Stimulated activated CD4-positive, alpha-beta T cell treated with anti-CD3 and anti-CD28 coated beads, Interleukin-12 subunit alpha, Interleukin-12 subunit beta, amount 100 ng/mL, for 48 hours (primary cell): ENCODE measurements around the gene ZDHHC8.

Experiments used
- DNase-seq, 3 donors: peaks; one replicate each; pipeline ENCODE4 v3.0.0-alpha.2; 2020; ENCODE audit warnings: low read depth in 2 of 3, low spot score in 1 of 3

ZDHHC8 gene, protein sequence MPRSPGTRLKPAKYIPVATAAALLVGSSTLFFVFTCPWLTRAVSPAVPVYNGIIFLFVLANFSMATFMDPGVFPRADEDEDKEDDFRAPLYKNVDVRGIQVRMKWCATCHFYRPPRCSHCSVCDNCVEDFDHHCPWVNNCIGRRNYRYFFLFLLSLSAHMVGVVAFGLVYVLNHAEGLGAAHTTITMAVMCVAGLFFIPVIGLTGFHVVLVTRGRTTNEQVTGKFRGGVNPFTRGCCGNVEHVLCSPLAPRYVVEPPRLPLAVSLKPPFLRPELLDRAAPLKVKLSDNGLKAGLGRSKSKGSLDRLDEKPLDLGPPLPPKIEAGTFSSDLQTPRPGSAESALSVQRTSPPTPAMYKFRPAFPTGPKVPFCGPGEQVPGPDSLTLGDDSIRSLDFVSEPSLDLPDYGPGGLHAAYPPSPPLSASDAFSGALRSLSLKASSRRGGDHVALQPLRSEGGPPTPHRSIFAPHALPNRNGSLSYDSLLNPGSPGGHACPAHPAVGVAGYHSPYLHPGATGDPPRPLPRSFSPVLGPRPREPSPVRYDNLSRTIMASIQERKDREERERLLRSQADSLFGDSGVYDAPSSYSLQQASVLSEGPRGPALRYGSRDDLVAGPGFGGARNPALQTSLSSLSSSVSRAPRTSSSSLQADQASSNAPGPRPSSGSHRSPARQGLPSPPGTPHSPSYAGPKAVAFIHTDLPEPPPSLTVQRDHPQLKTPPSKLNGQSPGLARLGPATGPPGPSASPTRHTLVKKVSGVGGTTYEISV

DNA sequence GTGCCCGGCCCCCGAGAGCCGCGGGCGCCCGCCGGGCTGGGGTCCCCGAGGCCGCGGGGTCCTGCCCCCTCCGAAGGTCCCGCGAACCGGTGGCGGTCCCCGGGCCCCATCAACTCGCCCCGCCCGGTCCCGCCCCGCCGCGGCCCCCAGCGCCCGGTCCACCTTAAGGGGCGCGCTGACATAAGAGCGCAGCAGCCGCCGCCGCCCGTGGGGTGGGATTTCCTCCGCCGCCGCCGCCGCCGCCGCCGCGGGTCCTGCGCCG lies at the start of gene ZDHHC8:
Gene ZDHHC8, plus strand, starts transcription at position 208 of the 262 bp plus-strand sequence. CDS start 144 bp downstream, outside the sequence.
- DNase-seq: peak in 1 of 3 donors; percentile 37

DNA sequence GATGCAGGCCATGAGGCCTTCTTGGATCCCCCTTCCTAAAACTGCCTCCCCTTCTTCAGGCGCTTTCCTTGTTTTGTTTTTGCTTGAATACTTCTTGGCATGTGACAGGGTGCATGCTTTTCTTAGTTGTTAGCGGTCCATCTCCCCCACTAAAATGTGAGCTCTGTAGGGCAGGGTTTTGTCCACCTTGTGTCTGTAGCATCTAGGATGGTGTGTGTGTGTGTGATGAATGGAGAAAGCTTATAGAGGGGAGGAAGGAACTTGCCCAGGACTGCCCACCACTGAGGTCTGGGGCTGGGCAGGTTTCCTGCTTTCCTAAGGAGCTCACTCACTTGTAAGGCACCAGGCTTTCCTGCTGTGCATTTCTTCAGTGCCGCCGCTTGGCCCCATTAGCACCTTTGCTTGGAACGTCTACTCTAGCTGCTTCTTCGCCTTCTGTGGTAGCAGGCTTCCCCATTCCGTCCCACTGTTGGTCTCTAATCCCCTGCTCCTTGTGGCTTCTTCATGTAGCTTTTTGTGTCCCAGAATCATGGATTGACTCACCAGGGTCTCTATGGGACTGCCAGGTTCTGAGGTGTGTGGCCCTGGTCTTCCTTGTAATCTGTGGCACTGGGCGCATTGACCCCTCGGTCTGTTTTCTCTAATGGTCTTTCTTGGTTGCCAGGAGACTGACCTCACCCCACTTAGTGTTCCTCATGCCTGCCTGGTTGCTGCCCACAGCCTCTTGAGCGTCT lies 48.3 kb upstream of the ZDHHC8 start:
- DNase-seq: no peak

DNA sequence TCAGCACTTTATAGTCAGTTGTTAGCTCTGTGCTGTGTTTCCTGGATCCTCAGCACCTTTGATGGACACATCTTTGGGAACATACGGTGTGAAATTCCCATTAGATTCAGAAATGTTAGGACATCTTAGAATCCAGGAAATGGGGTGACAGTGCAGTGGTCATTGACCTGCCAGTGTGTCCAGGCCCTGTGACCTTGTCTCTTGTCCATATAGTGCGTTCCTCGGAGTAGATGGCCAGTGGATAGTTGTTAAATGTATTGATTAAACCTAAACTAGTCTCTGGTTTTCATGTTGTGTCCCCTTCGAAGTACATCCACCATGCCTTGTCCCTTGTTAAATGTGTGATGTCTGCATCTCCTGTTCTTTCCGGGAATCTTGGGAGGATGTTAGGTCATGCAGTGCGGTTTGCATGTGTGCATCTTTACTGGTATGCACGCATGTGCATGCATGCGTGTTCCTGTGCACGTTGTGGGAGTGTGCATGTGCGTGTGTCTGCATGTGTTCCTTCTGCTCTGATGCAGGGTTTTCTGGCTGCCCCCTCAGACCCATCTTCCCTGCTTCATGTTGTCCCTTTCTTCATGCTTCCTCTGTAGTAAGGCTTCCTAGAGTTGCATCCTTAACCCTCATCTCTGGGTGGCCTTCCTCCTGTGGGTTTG lies 47.6 kb upstream of the ZDHHC8 start:
- no peak for DNase-seq

DNA sequence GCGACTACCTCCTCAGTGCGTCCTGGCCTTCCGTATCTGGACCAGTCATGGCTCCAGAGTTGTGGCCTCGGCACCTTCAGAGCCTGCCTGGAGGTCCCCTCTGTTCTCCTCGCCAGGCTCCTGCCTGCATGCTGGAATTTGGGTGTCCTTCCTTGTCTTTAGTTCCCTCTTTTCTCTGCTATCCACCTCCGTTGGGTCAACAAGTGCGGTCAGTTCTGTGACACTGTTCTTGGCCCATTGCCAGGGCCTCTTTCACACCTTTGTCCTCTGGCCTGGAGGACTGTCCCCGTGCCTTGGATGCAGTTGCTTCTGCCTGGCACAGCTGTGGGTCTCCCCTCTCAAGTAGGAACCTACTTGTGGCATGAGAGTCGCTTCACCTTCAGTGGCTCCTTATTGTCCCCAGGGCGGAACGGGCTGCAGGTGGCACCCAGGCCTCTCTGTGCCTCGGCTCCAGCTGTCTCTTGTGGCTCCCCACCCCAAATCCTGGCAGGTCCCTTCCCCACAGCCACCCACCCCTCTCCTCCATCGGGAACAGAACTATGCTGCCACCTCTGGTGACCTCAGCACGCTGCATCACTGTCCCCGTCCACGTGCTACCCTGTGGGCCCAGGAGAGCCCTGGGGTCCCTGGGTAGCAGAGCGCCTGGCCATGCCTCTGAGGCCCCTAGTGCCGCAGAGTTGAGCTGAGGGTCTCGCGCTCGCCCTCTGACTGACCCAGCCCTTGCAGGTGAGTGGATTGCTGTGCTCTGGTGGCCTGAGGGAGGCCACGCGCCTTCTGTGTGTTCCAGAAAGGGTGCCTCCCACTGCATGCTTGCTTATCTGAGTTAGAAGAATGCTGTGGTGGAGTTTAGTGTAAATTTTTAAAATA lies 46.8 kb upstream of the ZDHHC8 start:
- DNase-seq: no peak

DNA sequence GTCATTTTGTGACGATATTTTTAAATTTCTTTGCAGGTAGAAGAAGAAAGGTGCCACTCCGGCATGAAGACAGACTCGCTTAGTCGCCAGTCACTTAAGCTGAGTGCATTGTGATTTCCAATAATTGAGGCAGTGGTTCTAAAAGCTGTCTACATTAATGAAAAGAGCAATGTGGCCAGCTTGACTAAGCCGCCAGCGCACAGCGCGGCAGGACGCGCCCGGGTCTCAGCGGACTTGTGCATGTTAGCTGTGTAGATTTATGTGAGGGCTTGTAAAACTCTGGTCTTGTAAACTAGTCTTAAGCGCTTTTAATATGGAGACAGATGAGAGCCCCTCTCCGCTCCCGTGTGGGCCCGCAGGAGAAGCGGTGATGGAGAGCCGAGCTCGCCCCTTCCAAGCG lies 46.0 kb upstream of the ZDHHC8 start:
- no peak for DNase-seq

DNA sequence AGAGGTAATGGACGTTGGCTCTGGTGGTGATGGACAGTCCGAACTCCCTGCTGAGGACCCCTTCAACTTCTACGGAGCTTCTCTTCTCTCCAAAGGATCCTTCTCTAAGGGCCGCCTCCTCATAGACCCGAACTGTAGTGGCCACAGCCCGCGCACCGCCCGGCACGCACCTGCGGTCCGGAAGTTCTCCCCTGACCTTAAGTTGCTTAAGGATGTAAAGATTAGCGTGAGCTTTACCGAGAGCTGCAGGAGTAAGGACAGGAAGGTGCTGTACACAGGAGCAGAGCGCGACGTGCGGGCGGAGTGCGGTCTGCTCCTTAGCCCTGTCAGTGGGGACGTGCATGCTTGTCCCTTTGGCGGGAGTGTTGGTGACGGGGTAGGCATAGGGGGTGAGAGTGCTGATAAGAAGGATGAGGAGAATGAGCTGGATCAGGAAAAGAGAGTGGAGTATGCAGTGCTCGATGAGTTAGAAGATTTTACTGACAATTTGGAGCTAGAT lies 45.5 kb upstream of the ZDHHC8 start:
- no peak for DNase-seq

DNA sequence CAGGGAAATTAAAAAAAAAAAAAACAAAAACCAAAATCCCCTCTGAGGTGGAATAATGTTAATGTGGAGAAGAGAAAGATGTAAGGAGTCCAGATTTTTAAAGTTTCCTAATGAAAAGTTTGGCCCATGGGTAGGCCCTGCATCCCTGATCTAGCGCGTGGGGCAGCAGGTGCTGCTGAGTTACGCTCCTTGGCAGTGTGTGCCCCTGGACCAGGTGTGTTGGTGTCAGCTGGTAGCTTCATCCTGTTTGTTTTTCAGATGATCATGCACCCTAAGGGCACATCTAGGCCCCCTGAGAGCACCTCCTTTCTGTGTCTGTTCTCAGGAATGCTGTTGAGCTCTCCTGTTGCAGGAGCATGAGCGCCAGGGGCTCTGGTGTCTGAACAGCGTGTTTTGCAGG lies 44.8 kb upstream of the ZDHHC8 start:
- DNase-seq: no peak

DNA sequence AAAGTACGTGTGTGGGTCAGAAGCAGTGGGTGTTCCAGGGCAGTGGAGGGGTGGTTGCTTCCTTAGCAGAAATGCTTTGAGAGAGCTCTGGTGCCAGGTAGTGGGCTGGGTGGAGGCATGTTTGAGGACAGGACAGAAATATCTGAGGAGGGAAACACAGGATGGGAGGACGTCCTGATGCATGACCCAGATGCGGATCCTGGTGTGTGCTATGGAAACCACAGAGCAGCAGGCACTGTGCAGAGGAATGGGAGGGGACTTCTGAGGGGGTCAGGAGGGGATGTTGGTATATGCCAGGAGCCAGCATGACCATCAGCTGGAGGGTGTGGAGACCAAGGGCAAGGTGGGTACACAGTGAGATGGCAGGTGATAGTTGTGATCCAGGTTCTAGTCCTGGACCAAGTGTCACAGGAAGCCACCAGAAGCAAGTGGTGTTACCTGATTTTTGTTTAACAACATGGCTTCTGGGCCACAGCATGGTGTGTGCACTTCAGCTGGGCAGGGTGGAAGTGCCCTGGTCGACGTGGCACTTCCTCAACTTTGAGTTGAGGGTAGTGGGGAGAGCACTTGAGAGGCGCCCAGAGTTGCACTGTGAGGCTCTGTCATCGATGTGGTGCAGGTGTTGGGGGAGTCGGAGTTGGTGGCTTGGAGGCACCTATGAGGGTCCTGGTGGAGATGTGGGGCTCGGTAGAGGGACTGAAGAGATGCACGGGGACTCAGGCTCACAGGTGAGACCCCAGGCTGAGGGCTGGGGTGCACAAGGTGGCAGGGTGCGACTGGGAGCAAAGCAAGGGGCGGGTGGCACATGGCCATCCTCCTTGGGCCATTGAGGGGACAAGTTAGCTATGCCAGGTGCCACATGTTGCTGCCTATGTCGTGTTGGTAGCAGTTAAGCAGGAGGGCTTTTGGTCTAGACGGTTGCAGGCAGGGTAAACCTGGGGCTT lies 44.0 kb upstream of the ZDHHC8 start:
- DNase-seq: no peak

DNA sequence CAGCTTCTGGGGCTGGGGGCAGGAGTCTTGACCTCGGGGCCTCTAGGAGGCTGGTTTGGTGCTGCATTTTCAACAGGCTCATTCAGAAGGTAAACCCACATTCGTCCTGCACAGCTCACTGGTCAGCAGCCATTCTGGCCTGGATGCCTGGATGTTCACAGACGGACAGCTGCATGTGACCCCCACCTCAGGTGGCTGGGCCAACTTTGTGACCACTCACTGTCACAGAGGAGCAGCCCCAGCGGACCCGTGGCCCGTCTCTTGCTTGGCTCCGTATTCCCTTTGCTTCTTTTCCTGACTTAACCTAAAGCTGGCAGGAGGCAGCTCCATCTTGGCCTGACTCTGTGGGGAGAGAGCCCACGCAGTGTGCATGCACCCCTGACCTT lies 43.3 kb upstream of the ZDHHC8 start:
- DNase-seq: no peak

DNA sequence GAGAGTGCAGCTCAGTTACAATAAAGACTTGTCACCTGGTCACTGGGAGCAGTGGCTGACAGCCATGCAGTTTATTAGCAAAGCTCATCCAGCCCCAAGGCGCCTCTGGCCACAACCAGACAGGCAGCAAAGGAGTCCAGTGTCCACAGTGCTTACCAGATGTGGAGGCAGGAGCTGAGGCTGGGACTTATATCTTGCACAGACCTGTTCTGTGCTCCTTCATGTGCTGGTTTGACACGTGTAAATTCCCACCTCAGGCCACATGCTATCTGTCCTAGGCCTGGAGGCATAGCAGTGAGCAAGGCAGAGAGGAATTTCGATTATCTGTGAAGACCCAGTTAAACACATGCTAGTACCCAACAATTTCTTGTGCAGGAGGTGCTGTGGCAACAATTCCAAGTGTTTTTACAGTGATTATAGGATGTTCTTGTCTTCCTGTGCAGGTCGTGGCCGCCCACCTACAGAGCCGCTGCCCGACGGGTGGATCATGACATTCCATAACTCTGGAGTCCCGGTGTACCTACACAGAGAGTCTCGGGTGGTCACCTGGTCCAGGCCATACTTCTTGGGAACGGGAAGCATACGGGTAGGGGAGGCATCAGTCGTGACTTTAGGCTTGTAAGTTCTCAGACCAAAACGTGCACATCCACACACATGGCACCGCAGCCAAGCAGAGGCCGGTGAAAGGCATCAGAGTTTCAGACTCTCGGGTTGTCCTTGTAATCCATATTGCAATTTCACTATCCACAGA lies 42.2 kb upstream of the ZDHHC8 start:
- DNase-seq: no peak

DNA sequence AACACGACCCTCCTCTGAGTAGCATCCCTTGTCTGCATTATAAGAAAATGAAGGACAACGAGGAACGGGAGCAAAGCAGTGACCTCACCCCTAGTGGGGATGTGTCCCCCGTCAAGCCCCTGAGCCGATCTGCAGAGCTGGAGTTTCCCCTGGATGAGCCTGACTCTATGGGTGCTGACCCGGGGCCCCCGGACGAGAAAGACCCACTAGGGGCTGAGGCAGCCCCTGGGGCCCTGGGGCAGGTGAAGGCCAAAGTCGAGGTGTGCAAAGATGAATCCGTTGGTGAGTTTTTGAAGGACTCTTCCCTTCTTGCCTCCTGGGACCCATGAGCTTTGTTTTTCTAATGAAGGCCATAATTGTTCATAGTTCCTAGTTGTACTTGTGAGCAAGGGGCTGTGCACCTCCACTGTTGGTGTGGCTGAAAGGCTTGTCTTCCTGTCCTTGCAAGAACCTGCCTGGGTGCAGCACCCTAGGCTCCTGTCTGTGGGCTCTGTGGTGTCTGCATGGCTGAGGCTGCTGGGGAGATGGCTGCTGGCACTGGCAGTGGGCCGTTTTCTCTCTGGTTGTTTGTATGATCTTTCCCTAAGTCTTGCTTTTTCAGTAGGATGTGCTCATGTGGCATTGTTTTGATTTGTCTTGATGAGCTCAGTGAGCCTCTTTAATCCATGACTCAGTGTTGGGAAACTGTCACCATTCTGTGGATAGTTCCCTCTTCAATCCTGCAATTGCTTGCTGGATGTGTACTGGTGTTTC lies 41.5 kb upstream of the ZDHHC8 start:
- DNase-seq: no peak

DNA sequence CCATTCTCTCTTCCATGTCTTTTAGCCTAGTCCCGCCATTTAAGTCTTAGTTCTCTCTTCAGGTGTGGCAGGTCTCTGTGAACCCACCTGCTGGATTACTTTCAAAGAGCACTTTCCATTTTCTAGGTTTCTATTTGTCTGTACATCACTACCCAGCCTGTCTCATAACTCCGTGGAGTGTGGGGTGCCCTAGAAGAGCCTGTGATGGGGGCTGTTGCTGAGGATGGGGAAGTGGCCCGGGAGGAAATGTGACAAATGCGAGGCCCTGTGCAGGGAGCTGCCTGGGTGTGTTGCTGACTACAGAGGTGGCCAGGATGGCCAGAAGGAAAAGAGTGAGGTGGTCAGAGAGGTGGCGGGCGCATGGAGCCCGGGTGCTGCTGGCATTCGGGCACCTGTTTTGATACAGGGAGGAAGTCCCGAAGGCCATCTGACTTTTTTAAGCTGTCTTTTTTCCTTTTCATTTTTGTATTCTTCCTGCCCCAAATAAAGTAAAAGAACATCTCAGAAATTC lies 40.8 kb upstream of the ZDHHC8 start:
- DNase-seq: no peak

DNA sequence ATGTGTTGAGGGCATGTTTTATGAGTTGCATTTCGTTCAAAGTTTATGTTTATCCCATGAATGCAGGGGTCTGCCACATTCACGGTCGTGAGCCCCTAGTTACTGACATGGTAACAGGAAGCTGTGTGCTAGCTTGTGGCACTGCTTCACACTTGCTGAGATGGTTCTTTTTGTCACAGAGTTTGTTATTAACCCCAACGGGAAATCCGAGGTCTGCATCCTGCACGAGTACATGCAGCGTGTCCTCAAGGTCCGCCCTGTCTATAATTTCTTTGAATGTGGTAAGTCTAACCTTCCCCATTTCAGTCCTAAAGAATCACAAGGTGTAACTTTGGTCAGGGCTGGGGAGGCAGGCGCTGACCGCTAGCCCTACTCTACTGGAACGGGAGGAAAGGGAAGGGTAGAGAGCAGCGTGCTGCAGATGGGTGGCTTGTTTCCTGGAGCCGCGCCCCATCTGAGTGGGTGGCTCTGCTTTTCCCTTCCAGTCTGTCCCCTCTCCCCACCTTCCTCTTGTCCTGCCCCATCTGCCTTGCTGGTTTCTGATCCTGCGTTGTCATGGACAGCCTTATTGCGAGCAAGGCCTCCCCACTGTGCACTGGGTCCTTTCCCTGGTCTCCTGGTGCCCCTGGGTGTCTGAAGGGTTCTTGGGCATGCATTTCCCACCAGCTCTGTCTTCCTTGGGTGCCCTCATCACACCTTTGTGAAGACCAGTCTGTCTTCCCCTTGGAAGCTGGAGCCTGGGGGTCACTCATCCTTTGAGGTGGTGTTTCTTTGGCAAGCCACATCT lies 39.7 kb upstream of the ZDHHC8 start:
- no peak for DNase-seq

DNA sequence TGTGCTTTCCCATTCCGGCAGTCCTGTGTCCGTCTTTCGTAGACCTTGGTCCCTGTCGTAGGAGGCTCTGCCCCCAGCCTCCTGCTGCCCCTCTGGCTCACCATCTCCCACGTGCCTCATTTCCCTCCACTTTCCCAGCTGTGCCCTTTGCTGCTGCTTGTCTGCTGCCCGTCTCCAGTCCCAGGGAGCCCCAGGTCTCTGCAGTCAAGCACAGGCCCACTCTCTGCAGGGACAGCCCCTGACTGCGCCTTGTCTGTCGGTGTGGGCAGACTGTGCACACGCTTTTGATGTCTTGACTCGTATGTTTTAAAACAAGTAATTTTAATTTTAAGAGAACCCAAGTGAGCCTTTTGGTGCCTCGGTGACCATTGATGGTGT lies 39.1 kb upstream of the ZDHHC8 start:
- DNase-seq: no peak

DNA sequence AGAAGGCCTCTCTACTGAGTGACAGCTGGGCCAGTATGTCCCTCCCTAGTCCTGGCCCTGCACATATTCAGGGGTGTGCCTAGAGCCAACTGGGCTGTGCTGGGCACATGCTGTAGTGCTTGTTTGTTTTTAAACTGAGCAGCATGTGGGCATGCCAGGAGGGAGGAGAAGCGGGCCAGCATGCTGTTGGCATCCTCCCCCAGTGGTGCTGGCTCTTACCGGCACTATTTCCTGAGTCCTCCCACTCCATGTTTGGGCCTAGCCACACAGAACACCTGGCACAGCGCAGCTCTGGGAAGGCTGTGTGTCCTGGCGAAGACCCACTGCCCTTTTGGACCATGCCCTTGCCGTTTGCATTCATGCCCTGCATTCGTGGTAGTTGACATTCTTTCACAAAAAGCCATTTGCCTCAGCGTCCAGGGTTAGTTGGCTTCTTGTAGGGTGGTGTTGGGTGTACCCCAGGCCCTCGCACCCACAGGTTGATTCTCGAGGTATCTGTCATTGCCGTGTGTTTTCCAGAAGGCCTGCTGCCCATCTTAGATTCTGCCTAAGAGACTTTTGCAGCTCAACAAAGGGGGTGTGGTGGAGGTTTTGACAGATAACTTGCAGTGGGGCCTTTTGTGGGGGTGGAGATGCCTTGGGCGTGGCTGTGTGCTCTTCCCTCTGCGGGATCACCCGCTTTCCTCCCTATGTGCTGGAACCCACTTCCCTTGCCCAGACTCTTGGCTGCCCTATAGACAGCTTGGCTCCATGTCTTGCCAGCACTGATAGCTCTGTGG lies 38.0 kb upstream of the ZDHHC8 start:
- DNase-seq: no peak

DNA sequence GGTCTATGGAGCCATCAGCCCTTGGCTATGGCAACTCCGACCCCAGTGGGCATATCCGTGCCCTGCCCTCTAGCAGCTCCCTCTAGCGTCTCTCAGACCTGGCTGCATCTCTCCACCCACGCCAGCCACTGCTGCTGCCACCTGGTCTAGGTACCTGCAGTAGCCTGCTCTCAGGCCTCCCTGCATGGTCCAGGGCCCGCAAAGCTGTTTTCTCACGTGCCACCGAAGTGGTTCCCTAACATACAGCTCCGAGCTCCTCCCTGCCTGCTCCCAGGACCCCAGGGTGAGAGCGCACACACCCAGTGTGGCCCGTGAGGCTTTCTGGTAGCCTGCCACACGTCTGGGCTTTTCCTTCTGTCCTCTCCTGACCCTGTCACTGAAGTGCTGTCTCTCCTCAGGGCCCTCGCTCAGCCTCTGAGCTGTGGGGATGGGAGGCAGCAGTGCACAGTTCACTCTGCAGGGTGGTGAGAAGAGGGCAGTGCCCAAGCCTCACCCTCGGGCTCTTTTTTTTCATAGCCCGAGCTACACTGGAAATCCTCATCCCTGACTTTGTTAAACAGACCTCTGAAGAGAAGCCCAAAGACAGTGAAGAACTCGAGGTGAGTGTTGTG lies 37.3 kb upstream of the ZDHHC8 start:
- DNase-seq: no peak
